Measurements from ENCODE around the gene CHCHD6.

Gene CHCHD6, protein sequence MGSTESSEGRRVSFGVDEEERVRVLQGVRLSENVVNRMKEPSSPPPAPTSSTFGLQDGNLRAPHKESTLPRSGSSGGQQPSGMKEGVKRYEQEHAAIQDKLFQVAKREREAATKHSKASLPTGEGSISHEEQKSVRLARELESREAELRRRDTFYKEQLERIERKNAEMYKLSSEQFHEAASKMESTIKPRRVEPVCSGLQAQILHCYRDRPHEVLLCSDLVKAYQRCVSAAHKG

DNA sequence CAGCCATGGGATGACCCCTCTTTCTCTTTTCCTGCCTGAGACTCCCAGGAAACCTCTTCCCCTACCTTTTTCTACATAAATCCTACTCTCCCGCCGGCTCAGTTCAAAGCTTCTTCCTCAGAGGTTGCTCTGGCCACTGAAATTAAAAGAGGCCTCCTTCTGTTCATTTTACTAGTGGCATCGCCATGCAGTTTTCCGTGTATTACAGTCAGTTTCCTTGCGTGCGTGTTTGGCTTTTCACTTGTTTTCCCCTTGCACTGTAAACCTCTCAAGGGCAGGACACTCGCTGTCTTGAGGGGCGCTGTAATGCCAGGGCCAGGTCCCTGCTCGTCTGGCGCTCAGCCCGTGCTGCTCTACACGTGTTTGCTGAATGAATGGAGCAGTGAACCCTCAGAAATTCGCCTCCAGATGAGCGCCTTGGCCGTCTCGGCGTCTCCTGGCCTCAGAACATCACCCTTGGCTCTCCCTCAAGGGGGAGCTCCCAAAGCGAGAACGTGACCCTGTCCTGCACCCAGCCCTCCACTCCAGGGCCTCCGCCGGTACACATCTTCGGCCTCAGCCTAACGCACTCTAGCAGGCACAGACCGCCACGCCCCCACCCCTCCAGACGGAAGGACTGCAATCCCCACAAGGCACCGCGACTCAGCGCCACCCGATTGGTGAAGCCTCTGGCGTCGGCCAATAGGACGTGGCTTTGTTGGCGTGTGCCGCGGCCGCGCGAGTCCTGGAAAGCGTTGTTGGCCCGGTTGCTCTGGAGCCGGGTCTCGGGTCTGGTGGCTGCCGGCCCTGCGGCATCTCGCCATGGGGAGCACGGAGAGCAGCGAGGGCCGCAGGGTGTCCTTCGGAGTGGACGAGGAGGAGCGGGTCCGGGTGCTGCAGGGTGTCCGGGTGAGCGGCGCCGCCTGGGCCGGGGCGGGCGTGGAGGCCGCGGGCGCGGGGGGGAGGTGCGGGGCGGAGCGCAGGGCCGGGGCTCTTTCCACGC is at the start of gene CHCHD6:
Gene CHCHD6 (plus strand): TSS at position 729 of the 982 bp plus-strand sequence. CDS start 73 bp downstream, at position 802.
- peak; percentile 94 for DNase-seq (ENCODE audit: low read depth)

DNA sequence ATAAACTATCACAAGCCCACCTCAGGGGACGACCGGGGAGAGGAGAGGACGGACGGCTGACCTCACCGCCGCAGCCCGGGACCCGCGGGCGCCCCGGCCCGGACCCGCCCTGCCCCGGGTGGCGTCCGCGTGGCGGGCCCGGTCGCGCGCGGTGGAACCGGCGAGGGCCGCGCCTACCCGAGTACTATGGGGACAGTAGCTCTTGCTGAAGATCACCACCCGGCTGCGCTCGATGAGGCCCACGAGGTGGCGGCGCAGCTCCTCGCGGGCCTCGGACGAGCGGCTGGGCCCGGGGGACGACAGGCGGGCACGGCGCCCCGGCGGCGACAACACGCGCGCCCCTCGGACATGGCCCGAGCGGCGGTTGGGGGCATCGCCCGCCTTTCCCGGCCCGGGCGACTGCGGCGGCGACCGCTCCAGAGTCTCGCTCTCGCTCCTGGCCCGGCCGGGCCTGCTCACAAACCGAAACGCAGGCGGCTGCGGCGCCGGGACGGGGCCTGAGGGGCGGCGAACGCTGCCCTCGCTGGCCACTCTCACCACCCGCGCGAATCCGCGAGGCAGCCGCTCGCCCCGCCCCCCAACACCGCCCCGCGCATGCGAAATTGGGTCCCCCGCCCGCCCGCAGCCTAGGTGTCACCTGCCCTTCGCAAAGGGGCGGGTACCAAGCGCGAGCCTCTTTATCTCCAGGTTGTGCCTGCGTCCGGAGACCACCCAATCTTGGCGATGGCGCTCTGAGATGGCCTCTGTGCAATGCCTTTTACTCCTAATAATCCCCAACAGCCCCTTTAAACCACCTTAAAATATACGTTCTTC is 49.3 kb upstream of the CHCHD6 start, which contains the start of gene TXNRD3:
Gene TXNRD3 (minus strand): TSS at position 554 of the 813 bp plus-strand sequence.
- DNase-seq (ENCODE audit: low read depth), result peak; percentile 57

DNA sequence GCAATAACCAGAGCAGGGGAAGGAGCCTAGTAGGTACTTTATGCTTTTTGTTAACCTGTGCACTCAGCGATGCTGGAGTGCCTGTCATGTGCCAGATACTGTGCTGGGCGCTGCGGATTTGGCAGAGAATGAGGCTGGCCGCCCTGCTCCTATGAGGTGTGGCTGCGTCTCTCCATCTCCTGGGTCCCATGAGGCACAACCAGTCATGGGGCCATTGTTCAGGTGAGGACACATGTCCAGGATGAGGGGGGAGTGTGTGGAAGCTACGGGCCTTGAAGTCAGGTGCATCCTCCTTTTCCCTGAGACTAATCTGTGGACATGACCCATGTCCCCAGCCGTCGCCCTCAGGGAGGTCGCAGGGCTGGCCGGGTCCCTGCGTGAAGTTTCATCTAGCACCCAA is 48.2 kb upstream of the CHCHD6 start:
- DNase-seq (ENCODE audit: low read depth), result no peak

DNA sequence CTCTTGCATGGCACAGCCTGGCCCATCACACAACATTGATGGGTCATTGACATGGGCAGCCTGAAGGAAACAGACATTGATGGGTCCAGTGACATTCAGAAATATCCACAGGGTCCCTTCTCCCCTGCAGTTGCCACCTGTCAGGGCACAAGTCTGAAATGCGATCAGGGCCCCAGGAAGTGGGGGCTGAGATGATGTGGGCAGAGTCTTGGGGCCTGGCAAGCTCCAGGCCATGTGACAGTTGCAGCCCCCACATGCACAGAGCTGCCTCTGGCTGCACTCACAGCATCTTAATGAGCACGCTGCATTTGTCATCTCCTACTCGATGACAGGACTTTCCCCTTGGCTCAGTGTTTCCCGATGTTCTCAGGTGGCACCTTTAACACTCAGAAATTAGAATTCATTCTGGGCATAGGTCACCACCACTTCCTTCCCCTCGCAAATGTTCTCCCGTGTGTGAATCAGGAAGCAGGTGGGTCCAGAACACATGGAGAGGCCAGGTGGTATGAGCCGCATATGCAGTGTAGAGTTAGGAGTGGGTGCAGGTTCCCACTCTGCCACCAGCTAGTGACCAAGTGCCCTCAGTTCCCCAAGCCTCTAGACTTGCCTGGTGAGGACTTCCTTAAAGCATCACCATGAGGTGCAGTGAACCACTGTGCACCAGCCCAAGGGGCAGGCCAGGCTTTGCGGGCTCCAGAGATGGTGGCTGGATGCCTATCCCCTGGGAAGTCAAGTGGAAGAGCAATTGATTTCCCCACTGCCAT is 47.5 kb upstream of the CHCHD6 start:
- no peak for DNase-seq (ENCODE audit: low read depth)

DNA sequence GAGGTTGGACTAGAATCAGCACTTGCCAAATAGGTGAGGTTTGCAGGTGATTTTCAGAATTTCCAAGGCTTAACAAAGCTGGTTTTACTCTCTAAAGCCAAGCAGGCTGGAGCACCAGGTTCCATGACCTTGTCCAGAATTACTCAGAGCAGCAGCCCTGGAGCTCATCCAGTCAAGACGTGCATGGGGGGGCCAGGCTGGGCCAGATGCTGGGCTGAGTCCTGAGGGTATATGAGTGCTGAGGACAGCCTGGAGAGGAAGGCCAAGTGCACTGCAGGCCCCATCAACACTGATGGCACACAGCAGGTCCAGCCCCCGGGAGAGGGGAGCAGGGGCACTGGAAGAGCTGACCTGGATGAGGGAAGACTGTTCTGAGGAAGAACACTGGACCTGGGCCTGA is 46.1 kb upstream of the CHCHD6 start:
- DNase-seq (ENCODE audit: low read depth), result no peak

DNA sequence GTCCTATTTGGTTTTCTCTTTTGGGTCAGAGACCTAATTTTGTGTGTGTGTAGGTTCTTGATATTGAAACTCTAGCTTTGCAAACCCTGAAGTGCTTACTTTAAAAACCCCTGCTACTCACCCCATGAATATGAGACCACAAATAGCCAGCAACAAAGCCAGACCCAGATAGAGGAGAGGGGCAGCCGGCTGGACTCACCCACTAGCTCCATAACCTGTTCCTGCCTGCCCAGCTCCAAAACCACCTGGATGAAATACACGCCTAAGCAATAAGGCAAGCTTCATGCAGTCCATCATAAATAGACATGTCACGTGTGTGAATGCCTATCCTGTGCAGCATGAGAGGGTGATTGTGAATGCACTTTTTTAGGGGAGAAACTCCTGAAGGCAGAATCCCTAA is 45.5 kb upstream of the CHCHD6 start:
- no peak for DNase-seq (ENCODE audit: low read depth)

DNA sequence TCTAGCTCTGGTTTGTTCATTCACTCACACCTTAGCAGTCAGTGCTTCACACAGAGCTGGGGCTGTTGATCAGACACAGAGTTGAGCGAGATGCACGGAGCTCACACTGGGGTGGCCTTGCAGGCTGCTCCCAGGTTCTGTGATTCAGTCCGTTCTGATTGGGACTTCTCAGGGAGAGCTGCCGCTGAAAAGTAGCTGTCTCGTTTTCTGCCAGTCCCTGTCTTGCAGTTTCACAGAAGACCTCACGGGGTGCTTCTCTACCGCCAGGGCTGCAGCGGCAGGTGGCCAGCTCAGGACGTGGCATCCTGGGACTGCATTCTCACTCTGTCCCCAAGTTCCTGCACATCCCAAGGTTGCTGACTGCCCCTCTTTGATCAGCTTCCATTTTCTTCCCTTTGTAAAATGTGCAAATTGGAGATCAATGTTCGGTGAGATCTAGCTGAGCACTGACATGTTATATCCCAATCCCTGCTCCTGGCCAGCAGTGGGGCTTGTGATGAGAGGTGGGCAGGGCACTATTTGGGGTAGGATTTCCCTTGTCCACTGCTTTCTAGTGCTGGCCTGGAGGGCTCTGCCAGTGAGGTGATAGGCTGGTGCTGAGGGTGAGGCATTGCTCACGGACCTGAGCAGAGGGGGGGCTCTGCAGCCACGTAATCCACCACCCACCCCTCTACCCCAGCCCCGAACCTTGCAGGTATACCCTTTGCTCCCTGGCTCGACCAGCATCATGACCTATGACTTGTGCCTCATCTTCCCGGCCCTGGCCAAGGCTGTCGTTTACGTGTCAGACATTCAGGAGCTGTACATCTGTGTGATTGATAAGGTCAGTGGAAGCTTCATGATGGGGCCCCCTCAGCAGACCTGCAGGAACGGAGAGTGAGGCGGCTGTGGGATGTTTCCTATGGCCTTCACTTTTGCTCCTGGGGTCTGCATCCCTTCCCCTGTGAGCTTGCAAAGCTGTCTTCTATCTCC is 43.8 kb upstream of the CHCHD6 start:
- DNase-seq (ENCODE audit: low read depth), result no peak

DNA sequence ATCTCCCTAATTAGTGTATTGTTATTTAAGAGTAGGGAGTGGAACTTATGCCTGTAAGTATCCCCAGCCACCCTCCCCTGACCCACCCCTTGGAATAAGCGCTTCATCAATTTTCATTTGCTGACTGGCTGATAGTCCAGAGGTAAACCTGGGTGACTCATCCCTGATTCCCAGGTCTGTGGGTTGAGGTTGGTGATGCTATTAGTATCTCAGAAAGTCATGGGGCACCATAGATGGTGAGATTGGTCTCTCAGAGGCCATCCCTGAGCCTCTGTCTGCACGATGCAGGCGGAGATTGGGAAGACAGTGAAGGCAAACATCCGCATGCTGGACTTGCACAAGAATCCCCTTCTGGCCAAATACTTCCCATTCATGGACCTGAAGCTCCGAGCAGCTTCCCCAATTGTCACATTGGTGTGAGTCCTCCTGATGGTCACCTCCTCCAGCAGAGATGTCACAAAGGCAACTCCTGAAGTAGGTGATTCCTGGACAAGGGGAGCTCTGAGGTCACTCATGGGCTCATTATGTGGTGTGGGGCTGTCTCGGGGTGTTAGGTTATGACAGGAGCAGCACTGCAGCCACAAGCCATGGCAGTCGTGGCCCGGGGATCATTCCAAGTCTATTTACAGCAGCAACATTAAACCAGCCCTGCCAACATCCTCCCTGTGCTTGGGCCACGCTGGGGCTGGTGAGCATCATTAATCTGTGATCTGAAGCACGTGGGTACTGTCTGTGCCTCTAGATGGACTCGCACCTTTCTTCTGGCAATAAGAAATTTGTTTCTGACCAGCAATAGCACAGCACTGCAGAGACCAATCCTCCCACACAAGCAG is 42.3 kb upstream of the CHCHD6 start:
- no peak for DNase-seq (ENCODE audit: low read depth)

DNA sequence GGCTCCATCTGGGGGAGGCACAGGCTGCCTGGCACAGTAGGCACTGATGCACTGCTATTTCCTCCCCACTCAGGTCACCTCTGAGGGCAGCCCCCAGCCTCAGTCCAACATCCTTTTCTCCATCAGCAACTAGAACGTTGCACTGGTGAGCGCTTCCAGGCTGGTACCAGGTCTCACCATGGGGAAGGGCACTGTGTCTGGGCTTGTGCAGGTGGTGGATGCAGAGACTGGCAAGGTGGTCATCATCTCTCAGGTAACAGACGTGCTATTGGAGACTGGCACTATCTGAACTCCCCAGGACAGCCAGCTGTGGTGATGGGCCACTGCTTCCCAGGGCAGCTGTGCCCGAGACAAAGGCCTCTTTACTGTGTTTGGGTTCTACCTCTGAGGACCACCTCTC is 40.8 kb upstream of the CHCHD6 start:
- DNase-seq (ENCODE audit: low read depth), result no peak

DNA sequence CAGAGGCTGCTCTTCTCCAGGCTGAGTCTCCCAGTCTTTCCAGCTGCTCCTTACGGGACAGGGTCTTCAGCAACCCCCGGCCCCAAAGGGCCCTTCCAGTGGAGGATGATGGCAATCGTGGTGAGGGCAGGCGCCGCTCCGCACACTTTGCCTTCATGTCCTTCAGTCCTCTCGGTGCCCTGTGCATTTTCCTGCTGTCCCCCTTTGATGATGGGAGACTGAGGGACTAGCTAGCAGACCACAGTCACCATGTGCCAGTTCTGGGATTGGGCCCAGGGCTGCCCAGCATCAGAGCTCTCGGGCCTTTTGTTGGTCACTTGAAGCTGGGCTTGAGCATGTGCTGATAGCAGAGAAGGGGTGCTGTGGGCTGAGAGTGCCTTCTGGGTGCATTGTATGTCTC is 40.3 kb upstream of the CHCHD6 start:
- DNase-seq (ENCODE audit: low read depth), result no peak

DNA sequence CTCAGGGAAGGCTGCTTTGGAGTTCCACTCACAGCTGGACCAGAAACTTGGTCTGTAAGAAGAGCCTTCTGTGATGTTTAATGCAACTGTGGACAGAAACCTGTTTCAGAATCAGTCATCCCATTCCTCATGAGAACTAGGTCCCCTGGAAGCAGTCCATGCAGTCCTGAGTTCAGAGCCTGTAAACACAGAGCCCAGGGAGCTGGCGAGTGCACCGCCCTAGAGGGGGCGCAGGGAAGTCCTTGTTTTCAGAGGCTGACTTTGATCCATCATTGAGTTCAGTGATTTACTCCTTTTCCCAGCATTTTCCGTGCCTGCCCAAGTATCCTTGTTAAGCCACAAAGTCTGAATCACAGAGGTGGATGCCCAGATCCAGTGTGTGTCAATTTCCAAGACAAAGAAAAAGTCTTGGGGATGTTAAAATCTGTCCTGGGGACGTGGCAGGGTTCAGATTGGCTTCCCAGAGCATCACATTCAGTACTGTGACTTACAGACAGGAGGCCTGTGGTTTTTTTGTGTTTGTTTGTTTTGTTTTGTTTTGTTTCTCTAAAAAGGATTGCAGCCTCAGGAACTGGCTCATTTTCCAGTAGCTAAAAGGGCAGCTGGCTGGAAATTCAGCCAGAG is 39.3 kb upstream of the CHCHD6 start:
- peak; percentile 70 for DNase-seq (ENCODE audit: low read depth)

DNA sequence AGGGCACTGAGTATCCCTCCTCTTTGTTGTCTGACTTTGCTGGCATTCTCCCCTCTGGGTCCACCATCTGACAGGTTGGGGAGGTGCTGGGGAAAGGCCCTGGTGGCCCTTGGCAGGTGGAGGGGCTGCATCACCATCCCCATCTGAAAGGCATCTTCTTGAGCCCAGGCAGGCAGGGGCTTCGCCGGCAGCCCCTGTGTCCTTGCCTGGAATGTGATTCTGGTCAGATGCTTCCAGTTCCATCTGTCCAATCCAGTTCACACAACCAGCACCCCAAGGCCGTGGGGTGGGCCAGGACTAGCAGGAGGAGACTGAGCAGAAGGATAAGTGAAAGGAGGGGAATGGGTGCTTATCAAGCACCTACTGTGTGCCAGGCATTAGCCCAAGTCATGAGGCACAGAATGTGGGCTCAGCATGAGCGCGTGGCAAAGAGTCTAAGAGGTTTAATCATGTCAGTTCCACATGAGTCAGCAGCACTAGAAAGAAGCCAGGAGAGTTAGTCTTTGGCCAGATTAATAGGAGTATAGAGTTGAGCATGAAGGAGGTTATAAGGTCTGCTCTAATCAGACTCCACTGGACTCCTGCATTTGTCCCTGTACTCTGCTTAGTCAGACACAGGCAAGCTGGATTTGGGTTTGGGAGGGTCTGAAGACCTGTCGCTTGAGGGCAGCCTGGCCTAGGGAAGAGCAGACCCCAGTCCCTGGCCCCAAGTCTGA is 38.7 kb upstream of the CHCHD6 start:
- DNase-seq (ENCODE audit: low read depth), result no peak

DNA sequence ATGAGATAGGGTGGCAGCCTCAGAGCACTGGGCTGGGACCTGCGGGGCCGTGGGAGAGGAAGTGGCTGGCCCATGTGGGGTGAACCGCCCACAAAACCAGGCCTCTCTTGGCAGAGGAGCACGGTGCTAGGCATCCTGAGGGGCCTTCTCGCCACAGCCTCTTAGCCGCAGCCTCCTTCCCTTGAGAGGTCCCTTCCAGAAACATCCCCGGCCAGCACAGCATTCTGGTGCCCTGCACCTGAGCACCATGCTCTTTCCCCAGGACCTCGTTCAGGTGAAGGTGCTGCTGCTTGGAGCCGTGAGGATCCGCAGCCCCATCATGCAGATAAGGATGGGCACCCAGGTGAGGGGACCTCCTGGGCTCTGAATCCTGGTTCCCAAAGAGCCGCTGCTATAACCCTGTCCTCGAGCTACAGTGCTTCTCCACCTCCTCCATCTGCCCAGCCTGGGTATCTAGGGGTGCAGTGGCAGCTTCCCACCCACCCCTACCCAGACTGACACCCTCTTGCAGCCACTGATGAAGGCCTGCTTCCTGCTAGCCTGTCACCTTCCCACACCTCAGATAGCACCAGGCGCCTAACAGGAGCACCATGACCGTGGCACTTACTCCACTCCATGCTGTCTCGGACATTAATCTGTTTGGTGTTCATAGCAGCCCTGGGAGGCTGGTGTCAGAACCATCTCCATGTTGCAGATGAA is 37.9 kb upstream of the CHCHD6 start:
- no peak for DNase-seq (ENCODE audit: low read depth)

DNA sequence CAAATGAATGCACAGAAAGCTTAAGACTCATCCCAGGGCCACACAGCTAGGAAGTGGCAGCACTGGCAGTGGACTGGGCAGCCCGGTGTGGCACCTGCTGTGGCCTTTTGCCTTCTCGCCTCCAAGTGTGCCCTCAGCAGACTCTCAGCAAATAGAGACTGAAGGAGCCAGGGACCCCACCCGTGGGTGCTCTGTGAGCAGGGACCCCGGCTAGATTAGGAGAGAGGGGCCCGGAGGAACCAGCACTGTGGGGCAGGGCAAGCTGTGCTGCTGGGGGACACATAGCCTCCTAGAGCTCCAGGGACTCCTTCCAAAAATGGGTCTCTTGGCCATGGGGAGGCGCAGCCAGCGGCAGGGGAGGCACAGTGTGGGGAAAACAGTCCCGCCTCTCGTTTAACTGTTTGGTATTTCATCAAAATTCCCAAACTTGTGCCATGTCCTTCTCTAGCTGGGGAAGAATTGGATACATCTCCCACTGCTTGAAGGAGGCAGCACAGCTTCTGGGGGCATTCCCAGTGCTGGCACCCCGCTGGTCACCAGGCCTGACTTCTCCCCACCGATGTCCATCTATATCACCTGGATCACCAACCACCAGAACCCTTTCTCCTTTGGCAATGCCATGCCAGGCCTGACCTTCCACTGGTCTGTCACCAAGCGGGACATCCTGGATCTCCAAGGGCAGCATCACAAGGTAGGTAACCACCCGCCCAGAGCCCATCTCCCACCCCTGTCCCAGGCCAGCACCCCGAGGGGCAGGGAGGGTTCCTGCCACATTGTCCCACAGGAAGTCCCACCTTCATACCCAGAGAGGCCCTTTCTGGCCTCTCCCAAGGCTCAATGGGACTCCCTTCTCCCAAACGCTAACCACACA is 37.1 kb upstream of the CHCHD6 start:
- no peak for DNase-seq (ENCODE audit: low read depth)

DNA sequence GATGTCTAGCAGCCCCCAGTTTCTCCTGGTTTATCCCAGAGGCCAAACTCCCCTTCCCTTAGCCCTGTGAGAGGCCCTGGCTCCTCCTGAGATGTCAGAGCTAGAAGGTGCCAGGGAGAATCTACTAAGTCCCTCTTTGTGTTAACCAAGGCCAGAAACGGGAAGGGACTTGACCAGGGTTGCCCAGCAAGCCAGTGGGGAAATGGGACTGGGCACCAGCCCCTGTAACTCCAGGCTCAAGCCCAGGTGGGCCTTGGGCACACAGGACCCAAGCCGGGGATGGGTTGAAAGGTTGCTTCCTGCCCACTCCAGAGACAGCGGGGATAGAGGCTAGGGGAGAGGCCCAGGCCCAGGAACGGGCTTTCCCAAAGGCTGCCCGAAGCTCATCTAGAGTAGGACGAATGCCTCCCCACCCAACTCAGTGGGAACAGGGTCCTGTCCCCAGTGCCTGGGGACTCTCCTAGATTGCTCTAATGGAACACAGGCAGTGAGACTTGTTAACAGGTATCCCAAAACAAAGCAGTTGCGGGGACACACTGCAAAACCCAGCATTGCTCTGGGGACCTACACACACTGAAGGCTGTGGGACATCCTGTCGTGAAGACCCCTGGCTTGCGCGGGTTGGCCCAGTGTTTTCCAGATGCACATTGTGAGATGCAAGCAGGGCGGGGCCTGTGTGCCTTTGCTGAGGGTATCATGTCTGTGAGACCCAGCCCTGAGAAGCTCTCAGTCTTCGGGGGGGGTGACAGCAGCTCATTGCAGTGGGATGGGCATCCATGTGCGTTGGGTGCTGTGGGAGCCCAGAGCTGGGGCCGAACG is 36.2 kb upstream of the CHCHD6 start:
- no peak for DNase-seq (ENCODE audit: low read depth)

Data from fibroblast of gingiva (primary cell).